GM19025 (cell line): ENCODE measurements around the gene CALML5.
"Not testable (repeated sequence)": the region's sequence is repeated elsewhere in the genome, so short reads cannot be mapped to it uniquely, and the experiment has no call there.

Experiments
- ATAC-seq: cut with Tn5 transposase; IDR thresholded peaks from one replicate; pipeline ENCODE4 v1.9.1; 2021; ENCODE audit warnings: mild to moderate bottlenecking, low read depth, moderate library complexity; ENCODE audit not compliant: unreplicated experiment

Gene CALML5

DNA sequence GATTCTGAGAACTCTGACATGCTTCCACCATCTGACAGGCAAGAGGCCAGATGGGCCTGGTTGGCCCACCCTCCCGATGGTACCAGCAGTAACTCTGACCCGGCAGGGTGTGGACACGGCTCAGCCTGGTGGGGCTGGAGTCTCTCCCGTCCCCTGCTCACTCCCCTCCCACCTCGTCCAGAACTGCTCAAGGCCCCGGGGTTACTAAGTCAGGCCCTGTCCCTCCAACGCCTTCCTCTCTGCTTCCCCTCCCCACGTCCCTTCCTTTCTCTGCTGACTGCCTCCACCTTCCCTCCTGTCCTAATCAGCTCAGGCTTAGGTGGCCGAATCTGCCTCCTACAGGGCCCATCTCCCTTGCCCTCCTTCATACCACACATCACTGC is 12.5 kb downstream of the CALML5 start:
- ATAC-seq = no peak

- ATAC-seq = no peak
Measured at GRCh38 chr10:5485948-5486852, 13.2 kb downstream of the CALML5 start.

DNA sequence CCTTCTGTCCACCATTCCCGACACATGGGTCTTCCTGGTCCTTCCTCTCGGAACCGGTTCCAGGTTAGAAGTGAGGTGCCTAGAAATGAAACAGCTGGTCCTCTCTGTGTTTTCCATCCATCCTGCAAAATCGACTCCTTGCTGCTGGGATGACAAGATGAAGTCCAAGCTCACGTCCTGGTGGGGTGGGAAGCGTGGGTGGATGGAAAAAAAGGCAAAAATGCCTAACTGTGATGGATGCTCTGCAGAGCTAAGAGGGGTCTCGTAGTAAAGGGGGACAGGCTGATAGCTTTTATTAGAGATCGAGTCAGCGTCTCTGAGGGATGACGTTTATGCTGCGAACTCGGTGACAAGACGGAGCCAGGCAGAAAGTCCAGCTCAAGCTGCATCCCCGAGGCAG is 14.1 kb downstream of the CALML5 start:
- no peak for ATAC-seq

GRCh38 chr10:5484205-5484604 is 15.2 kb downstream of the CALML5 start:
- no peak for ATAC-seq

DNA sequence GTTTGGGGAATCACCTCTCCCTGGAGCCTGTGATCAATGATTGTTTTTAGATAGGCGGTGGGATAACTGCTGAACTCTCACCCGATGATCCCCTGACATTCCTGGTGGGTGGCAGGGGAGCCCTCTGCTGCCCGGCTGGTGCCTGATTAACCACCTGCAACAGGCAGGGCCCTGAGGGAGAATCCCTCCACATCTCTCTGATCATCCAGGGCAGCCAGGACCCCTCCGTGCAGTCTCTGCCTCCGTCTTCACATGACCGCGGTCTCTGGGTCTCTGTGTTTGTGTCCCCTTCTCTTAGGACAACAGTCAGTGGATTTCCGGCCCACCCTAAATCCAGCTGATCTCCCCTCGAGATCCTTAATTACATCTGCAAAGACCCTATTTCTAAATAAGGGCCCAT is 17.4 kb downstream of the CALML5 start:
- ATAC-seq = no peak

- no peak for ATAC-seq
Measured at GRCh38 chr10:5481121-5481520, 18.2 kb downstream of the CALML5 start.

GRCh38 chr10:5480162-5480941 is 19.0 kb downstream of the CALML5 start:
- no peak for ATAC-seq

GRCh38 chr10:5479481-5480161 is 19.7 kb downstream of the CALML5 start:
- no peak for ATAC-seq

GRCh38 chr10:5478694-5479305 is 20.6 kb downstream of the CALML5 start:
- no peak for ATAC-seq

GRCh38 chr10:5477948-5478693 is 21.2 kb downstream of the CALML5 start:
- no peak for ATAC-seq

- ATAC-seq = no peak
Measured at GRCh38 chr10:5476918-5477525, 22.3 kb downstream of the CALML5 start.

DNA sequence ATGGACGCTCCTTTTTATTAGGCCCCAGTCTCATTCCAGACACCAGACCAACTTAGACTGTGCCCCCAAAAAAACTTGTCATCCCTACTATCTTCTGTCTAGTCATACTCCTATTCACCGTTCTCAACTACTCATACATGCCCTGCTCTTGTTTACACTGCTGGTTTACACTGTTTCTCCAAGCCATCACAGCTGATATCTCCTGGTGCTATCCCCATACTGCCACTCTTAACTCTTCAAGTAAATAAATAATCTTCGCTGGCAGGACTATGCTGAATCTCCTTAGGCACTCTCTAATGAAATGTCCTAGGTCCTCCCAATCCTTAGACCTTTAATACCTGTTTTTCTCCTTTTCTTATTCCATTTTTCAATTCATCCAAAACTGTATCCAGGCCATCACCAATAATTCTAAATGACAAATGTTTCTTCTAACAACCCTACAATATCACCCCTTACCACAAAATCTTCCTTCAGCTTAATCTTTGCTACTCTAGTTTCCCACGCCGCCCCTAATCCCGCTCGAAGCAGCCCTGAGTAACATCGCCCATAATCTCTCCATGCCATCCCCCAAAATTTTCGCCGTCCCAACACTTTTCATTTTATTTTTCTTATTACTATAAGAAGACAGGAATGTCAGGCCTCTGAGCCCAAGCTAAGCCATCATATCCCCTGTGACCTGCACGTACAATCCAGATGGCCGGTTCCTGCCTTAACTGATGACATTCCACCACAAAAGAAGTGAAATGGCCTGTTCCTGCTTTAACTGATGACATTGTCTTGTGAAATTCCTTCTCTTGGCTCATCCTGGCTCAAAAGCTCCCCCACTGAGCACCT is 23.2 kb downstream of the CALML5 start:
- ATAC-seq = not testable (repeated sequence)

GRCh38 chr10:5475088-5475487 is 24.3 kb downstream of the CALML5 start:
- not testable (repeated sequence) for ATAC-seq

DNA sequence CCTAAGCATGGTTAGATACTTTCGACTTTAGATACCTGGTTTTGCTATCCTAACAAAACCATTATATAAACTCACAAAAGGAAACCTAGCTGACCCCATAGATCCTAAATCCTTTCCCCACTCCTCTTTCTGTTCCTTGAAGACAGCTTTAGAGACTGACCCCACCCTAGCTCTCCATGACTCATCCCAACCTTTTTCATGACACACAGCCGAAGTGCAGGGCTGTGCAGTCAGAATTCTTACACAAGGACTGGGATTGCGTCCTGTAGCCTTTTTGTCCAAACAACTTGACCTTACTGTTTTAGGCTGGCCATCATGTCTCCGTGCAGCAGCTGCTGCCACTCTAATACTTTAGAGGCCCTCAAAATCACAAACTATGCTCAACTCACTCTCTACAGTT is 24.7 kb downstream of the CALML5 start:
- not testable (repeated sequence) for ATAC-seq

- no peak for ATAC-seq
Measured at GRCh38 chr10:5470062-5470751, 29.2 kb downstream of the CALML5 start.

GRCh38 chr10:5469353-5470061 is 29.9 kb downstream of the CALML5 start:
- no peak for ATAC-seq

GRCh38 chr10:5468262-5469106 is 30.9 kb downstream of the CALML5 start:
- ATAC-seq = no peak
